G401.6 (cell line): ENCODE data around the gene PAX6.

Experiments
- FAIRE-seq: peaks from 2 replicates; lab custom pipeline; 2012; peaks lifted over from hg19 to GRCh38; lab: Jason Lieb, UNC

The PAX6 gene

GRCh38 chr11:31807799-31808667 is 3.1 kb downstream of the PAX6 start:
- FAIRE-seq = no peak

GRCh38 chr11:31806928-31807798 is 4.0 kb downstream of the PAX6 start:
- FAIRE-seq = no peak

- FAIRE-seq = no peak
These were observed 4.8 kb downstream of the PAX6 start for GRCh38 chr11:31806186-31806927.

GRCh38 chr11:31805629-31806185 is 5.4 kb downstream of the PAX6 start:
- FAIRE-seq = no peak

GRCh38 chr11:31805037-31805628 is 6.0 kb downstream of the PAX6 start:
- FAIRE-seq = no peak

- FAIRE-seq = no peak
These were observed 6.6 kb downstream of the PAX6 start for GRCh38 chr11:31804312-31805036.

- no peak for FAIRE-seq
These were observed 7.3 kb downstream of the PAX6 start for GRCh38 chr11:31803813-31804311.

- FAIRE-seq = no peak
These were observed 7.9 kb downstream of the PAX6 start for GRCh38 chr11:31802990-31803812.

GRCh38 chr11:31802609-31802989 is 8.5 kb downstream of the PAX6 start:
- FAIRE-seq = no peak

GRCh38 chr11:31802000-31802551 is 9.0 kb downstream of the PAX6 start:
- no peak for FAIRE-seq

GRCh38 chr11:31801298-31801702 is 9.8 kb downstream of the PAX6 start:
- no peak for FAIRE-seq

GRCh38 chr11:31800398-31801265 is 10.5 kb downstream of the PAX6 start:
- no peak for FAIRE-seq

GRCh38 chr11:31799435-31800397 is 11.4 kb downstream of the PAX6 start:
- FAIRE-seq = no peak

- FAIRE-seq = no peak
These were observed 12.3 kb downstream of the PAX6 start for GRCh38 chr11:31798554-31799434.

- no peak for FAIRE-seq
These were observed 13.0 kb downstream of the PAX6 start for GRCh38 chr11:31798057-31798553.
